ENCODE measurements around the gene PIP5K1B. TPM values are rescaled to one million over a fixed set of nuclear protein-coding genes. Genes with fewer than 3 reads are reported as not detected.

The PIP5K1B gene
- total and polyA plus RNA-seq, 4 experiments from 2014 or later = 0.12 to 0.25 TPM; not detected in 2

DNA sequence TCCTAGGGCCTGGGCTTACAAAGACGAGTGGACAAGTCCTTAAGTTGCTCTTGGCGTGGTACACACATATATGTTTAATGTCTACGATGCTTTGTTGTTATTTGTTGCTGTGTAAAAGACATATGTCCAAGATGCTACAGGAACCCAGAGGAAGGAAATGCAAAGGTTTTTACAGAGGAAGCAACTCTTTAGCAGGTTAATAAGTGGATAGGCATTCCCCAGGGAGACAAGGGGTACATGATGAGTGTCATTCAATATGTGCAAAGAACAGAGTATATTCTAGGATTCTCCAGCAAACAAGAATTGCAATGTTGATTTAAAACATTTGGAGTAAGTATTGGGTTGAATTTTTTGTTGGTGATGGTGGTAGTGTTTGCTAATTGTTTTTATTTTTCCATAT is 92.1 kb downstream of the PIP5K1B start:
- Histone ChIP-seq H3K4me3 (ENCODE audit: low read length in 2 of 2) (no peak overlapping the region), H3K4me1 (ENCODE audit: insufficient read depth, low read length) (no peaks in the 10 kb centered on the region), H3K27me3 (ENCODE audit: insufficient read depth, low read length) (no peaks in the 10 kb centered on the region), H3K27ac (ENCODE audit: low read depth, low read length) (no peak overlapping the region), H3K9me3 (ENCODE audit: control insufficient read depth in 1 of 2, low read length in 2 of 2) (no peaks in the 10 kb centered on the region), H3K36me3 (ENCODE audit: insufficient read depth, low read length) (no peaks in the 10 kb centered on the region)
- peaks cover 0 to 1% (median 0%) of the 10 kb centered on the region in 4 donors for H3K4me1 Mint-ChIP-seq
- no peak overlapping the region for H3K27ac Mint-ChIP-seq
- H3K9me3 Mint-ChIP-seq = no peaks in the 10 kb centered on the region
- DNase-seq = no peak
- no peaks in the 10 kb centered on the region for H3K36me3 Mint-ChIP-seq
- ChIA-PET POLR2A (ENCODE audit: partially characterized antibody) (no interaction called here), CTCF (ENCODE audit: partially characterized antibody) (no interaction called here)
- intact Hi-C loops (cut with micrococcal nuclease) = no loop called here
- peaks cover 3 to 8% of the 10 kb centered on the region in 2 donors for H3K27me3 Mint-ChIP-seq
- no peak overlapping the region for H3K4me3 Mint-ChIP-seq

DNA sequence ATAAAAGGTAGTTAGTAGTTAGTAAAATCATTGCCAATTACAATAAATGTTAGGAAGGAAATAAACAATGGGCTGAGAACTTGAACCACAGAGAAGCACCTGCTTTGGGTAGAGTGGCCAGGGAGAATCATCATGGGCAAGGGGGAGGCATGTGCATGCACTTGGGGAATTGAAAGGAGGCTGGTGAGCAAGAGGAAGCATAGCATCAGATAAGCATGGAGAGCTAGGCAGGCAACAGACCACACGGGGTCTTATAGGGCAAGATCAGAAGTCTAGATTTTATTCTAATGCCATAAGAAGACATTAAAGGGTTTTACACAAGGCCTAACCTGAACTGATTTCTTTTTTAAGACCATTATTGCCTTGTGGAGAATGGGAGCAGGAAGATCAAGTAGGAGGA is 93.4 kb downstream of the PIP5K1B start:
- H3K4me3 ChIP-seq (ENCODE audit: low read length in 2 of 2) = no peak overlapping the region
- no peak for DNase-seq
- CTCF ChIA-PET (ENCODE audit: partially characterized antibody) = no interaction called here

DNA sequence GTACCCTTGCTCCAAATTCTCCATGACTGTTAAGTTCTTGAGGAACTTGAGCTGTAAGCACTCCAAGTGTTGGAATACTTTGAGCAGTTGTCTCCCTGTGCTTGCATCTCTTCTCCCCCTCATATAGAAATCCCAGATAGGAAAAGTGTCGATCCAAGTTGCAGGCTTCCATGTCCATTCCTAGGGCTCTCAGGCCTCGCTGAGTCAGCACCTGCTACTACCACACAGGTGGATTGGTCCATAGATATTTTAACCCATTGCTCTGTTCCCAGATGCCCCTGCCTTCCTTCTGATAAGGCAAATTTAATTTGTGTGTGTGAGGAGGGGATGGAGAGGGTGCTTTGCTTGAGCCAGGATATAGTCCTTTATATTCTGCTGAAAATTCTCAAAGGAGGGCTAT is 95.8 kb downstream of the PIP5K1B start:
- Histone ChIP-seq H3K27ac (ENCODE audit: low read depth, low read length) (no peak overlapping the region), H3K4me3 (ENCODE audit: low read length in 2 of 2) (no peak overlapping the region), H3K9me3 (ENCODE audit: control insufficient read depth in 1 of 2, low read length in 2 of 2) (no peaks in the 10 kb centered on the region), H3K4me1 (ENCODE audit: insufficient read depth, low read length) (no peaks in the 10 kb centered on the region), H3K27me3 (ENCODE audit: insufficient read depth, low read length) (no peaks in the 10 kb centered on the region), H3K36me3 (ENCODE audit: insufficient read depth, low read length) (no peaks in the 10 kb centered on the region)
- POLR2A ChIA-PET (ENCODE audit: partially characterized antibody) = no interaction called here
- no peaks in the 10 kb centered on the region for H3K9me3 Mint-ChIP-seq
- H3K27me3 Mint-ChIP-seq = peaks cover 3 to 8% of the 10 kb centered on the region in 2 donors
- CTCF ChIA-PET (ENCODE audit: partially characterized antibody) = no interaction called here
- H3K4me1 Mint-ChIP-seq = peaks cover 0 to 1% (median 0%) of the 10 kb centered on the region in 4 donors
- no peak overlapping the region for H3K27ac Mint-ChIP-seq
- no peaks in the 10 kb centered on the region for H3K36me3 Mint-ChIP-seq
- intact Hi-C loops (cut with micrococcal nuclease) = no loop called here
- DNase-seq = no peak
- H3K4me3 Mint-ChIP-seq = no peak overlapping the region

More for the DNA sequence above, 93.4 kb downstream of the PIP5K1B start:
- H3K4me1 ChIP-seq (ENCODE audit: insufficient read depth, low read length) = no peaks in the 10 kb centered on the region
- no peaks in the 10 kb centered on the region for H3K9me3 Mint-ChIP-seq
- H3K27me3 ChIP-seq (ENCODE audit: insufficient read depth, low read length) = no peaks in the 10 kb centered on the region
- H3K9me3 ChIP-seq (ENCODE audit: control insufficient read depth in 1 of 2, low read length in 2 of 2) = no peaks in the 10 kb centered on the region
- POLR2A ChIA-PET (ENCODE audit: partially characterized antibody) = no interaction called here
- H3K36me3 Mint-ChIP-seq = no peaks in the 10 kb centered on the region
- intact Hi-C loops (cut with micrococcal nuclease) = no loop called here
- H3K4me1 Mint-ChIP-seq = peaks cover 0 to 1% (median 0%) of the 10 kb centered on the region in 4 donors
- H3K36me3 ChIP-seq (ENCODE audit: insufficient read depth, low read length) = no peaks in the 10 kb centered on the region
- no peak overlapping the region for H3K4me3 Mint-ChIP-seq
- H3K27ac ChIP-seq (ENCODE audit: low read depth, low read length) = no peak overlapping the region
- H3K27me3 Mint-ChIP-seq = peaks cover 3 to 8% of the 10 kb centered on the region in 2 donors
- no peak overlapping the region for H3K27ac Mint-ChIP-seq

DNA sequence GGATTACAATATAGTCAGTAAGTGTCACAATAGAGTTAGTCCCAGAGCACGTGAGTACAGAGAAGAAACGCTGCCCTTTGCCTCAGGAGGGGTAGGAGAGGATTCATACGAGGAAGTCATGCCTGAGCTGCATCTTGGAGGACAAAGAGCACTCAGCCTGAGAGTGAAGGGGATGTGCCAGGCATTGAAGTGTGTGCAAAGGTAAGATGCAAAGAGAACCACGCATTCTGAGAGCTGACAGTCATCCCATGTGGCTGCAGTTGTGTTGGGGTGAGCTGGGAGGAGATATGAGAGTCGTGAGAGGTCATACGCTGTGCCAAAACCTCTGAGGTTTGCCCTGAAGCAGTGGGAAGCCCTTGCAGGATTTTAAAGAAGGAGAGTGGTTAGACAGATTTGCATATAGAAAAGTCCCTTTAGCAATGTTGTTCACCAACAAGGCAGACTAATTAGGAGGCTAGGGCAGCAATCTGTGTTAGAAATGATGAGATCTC is 97.5 kb downstream of the PIP5K1B start:
- Histone ChIP-seq H3K27me3 (ENCODE audit: insufficient read depth, low read length) (no peaks in the 10 kb centered on the region), H3K4me1 (ENCODE audit: insufficient read depth, low read length) (no peaks in the 10 kb centered on the region), H3K27ac (ENCODE audit: low read depth, low read length) (no peak overlapping the region), H3K36me3 (ENCODE audit: insufficient read depth, low read length) (no peaks in the 10 kb centered on the region), H3K4me3 (ENCODE audit: low read length in 2 of 2) (no peak overlapping the region), H3K9me3 (ENCODE audit: control insufficient read depth in 1 of 2, low read length in 2 of 2) (no peaks in the 10 kb centered on the region)
- Mint-ChIP-seq H3K27ac (no peak overlapping the region), H3K4me3 (no peak overlapping the region), H3K27me3 (peaks cover 0 to 5% of the 10 kb centered on the region in 2 donors), H3K4me1 (peaks cover 0 to 1% (median 0%) of the 10 kb centered on the region in 4 donors), H3K9me3 (no peaks in the 10 kb centered on the region), H3K36me3 (no peaks in the 10 kb centered on the region)
- no peak for DNase-seq
- CTCF ChIA-PET (ENCODE audit: partially characterized antibody) = interaction anchor here (1.3 kb wide), 1 partner anchor 197 kb away, joined by 3 read pairs; no protein-coding TSS in a partner anchor
- POLR2A ChIA-PET (ENCODE audit: partially characterized antibody) = no interaction called here
- intact Hi-C loops (cut with micrococcal nuclease) = no loop called here

- ChIA-PET POLR2A (ENCODE audit: partially characterized antibody) (no interaction called here), CTCF (ENCODE audit: partially characterized antibody) (interaction anchor here (1.1 kb wide), 1 partner anchor 12 kb away, joined by 3 read pairs; no protein-coding TSS in a partner anchor)
- Histone ChIP-seq H3K36me3 (ENCODE audit: insufficient read depth, low read length) (no peaks in the 10 kb centered on the region), H3K4me1 (ENCODE audit: insufficient read depth, low read length) (no peaks in the 10 kb centered on the region), H3K27ac (ENCODE audit: low read depth, low read length) (no peak overlapping the region), H3K9me3 (ENCODE audit: control insufficient read depth in 1 of 2, low read length in 2 of 2) (no peaks in the 10 kb centered on the region), H3K27me3 (ENCODE audit: insufficient read depth, low read length) (no peaks in the 10 kb centered on the region), H3K4me3 (ENCODE audit: low read length in 2 of 2) (no peak overlapping the region)
- intact Hi-C loops (cut with micrococcal nuclease) = no loop called here
- no peak overlapping the region for H3K4me3 Mint-ChIP-seq
- H3K27ac Mint-ChIP-seq = no peak overlapping the region
- H3K27me3 Mint-ChIP-seq = peaks cover 2 to 3% of the 10 kb centered on the region in 2 donors
- no peaks in the 10 kb centered on the region for H3K36me3 Mint-ChIP-seq
- H3K9me3 Mint-ChIP-seq = no peaks in the 10 kb centered on the region
- DNase-seq = no peak
- no peaks in the 10 kb centered on the region for H3K4me1 Mint-ChIP-seq
Observed at GRCh38 chr9:68804911-68805889, 100.2 kb downstream of the PIP5K1B start.

- no peak overlapping the region for H3K4me3 ChIP-seq (ENCODE audit: low read length in 2 of 2)
- no peak overlapping the region for H3K4me3 Mint-ChIP-seq
- intact Hi-C loops (cut with micrococcal nuclease) = no loop called here
- ChIA-PET CTCF (ENCODE audit: partially characterized antibody) (interaction anchor here (1.1 kb wide), 1 partner anchor 12 kb away, joined by 3 read pairs; no protein-coding TSS in a partner anchor), POLR2A (ENCODE audit: partially characterized antibody) (no interaction called here)
- H3K9me3 ChIP-seq (ENCODE audit: control insufficient read depth in 1 of 2, low read length in 2 of 2) = no peaks in the 10 kb centered on the region
- no peaks in the 10 kb centered on the region for H3K27me3 ChIP-seq (ENCODE audit: insufficient read depth, low read length)
- H3K36me3 ChIP-seq (ENCODE audit: insufficient read depth, low read length) = no peaks in the 10 kb centered on the region
- peaks cover 2 to 3% of the 10 kb centered on the region in 2 donors for H3K27me3 Mint-ChIP-seq
- H3K9me3 Mint-ChIP-seq = no peaks in the 10 kb centered on the region
- DNase-seq = no peak
- no peak overlapping the region for H3K27ac ChIP-seq (ENCODE audit: low read depth, low read length)
- no peak overlapping the region for H3K27ac Mint-ChIP-seq
- H3K4me1 ChIP-seq (ENCODE audit: insufficient read depth, low read length) = no peaks in the 10 kb centered on the region
- H3K36me3 Mint-ChIP-seq = no peaks in the 10 kb centered on the region
- no peaks in the 10 kb centered on the region for H3K4me1 Mint-ChIP-seq
Observed at GRCh38 chr9:68805890-68806517, 101.0 kb downstream of the PIP5K1B start.

DNA sequence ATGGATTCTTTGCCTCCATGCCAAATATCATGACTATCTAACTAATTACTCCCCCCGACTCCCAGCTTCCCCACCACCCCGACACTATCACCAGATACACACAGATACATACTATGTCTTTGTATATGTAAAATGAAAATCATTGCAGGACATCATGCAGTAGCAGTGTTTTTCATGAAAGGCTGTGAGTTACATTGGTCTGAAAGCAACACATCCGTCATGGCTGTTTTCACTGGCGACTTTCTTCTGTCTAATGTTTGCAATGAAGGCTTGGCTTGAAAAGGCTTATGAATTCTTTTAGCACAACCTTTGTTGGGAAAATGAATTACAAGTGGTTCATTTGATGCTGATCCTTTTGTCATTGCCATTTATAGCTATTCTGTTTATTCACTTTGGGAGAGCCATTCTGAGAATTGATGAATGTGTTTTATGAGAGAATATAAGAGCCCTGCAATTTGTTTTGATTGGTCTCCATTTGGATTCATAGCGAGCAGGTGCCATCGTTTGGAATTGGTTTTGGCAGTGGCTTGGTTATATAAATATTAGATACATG is 103.4 kb downstream of the PIP5K1B start:
- intact Hi-C loops (cut with micrococcal nuclease) = no loop called here
- ChIA-PET CTCF (ENCODE audit: partially characterized antibody) (no interaction called here), POLR2A (ENCODE audit: partially characterized antibody) (no interaction called here)

More for the DNA sequence above, 103.4 kb downstream of the PIP5K1B start:
- Mint-ChIP-seq H3K27ac (no peak overlapping the region), H3K27me3 (peaks cover 6 to 9% of the 10 kb centered on the region in 2 donors), H3K36me3 (no peaks in the 10 kb centered on the region), H3K4me1 (no peaks in the 10 kb centered on the region), H3K9me3 (no peaks in the 10 kb centered on the region), H3K4me3 (no peak overlapping the region)
- Histone ChIP-seq H3K27me3 (ENCODE audit: insufficient read depth, low read length) (no peaks in the 10 kb centered on the region), H3K36me3 (ENCODE audit: insufficient read depth, low read length) (no peaks in the 10 kb centered on the region), H3K4me3 (ENCODE audit: low read length in 2 of 2) (no peak overlapping the region), H3K27ac (ENCODE audit: low read depth, low read length) (no peak overlapping the region), H3K4me1 (ENCODE audit: insufficient read depth, low read length) (no peaks in the 10 kb centered on the region), H3K9me3 (ENCODE audit: control insufficient read depth in 1 of 2, low read length in 2 of 2) (no peaks in the 10 kb centered on the region)
- DNase-seq = no peak

Data from CD4-positive, alpha-beta memory T cell (primary cell).